Measurements from ENCODE around the gene APLP2. TPM values are rescaled to one million over a fixed set of nuclear protein-coding genes. Genes with fewer than 3 reads are reported as not detected.

Gene APLP2
- total RNA-seq, 1 experiment from 2014 or later = 317 TPM

GRCh38 chr11:130076778-130077481 lies 7.2 kb downstream of the APLP2 start:
- peaks cover 34% of the 10 kb centered on the region for H3K4me1 Mint-ChIP-seq (ENCODE audit: insufficient read depth, unreplicated experiment)
- H3K27me3 Mint-ChIP-seq (ENCODE audit: insufficient read depth, unreplicated experiment) = no peaks in the 10 kb centered on the region
- H3K9me3 Mint-ChIP-seq (ENCODE audit: unreplicated experiment) = no peaks in the 10 kb centered on the region
- TF ChIP-seq, protein P1, sequence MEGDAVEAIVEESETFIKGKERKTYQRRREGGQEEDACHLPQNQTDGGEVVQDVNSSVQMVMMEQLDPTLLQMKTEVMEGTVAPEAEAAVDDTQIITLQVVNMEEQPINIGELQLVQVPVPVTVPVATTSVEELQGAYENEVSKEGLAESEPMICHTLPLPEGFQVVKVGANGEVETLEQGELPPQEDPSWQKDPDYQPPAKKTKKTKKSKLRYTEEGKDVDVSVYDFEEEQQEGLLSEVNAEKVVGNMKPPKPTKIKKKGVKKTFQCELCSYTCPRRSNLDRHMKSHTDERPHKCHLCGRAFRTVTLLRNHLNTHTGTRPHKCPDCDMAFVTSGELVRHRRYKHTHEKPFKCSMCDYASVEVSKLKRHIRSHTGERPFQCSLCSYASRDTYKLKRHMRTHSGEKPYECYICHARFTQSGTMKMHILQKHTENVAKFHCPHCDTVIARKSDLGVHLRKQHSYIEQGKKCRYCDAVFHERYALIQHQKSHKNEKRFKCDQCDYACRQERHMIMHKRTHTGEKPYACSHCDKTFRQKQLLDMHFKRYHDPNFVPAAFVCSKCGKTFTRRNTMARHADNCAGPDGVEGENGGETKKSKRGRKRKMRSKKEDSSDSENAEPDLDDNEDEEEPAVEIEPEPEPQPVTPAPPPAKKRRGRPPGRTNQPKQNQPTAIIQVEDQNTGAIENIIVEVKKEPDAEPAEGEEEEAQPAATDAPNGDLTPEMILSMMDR (IDR thresholded peaks at IDR 0.05; ENCODE audit: unreplicated experiment) = no peak
- no peak overlapping the region for H3K4me3 Mint-ChIP-seq (ENCODE audit: unreplicated experiment)
- intact Hi-C loops (cut with micrococcal nuclease) = no loop called here
- DNase-seq (ENCODE audit: unreplicated experiment) = no peak
- CTCF ChIA-PET = interaction anchor here (0.6 to 1.0 kb wide), 5 partner anchors 11 to 292 kb away, joined by 3 to 4 read pairs (median 3); no protein-coding TSS in a partner anchor
- no TSS peak for BruUV-seq (replicated peaks)
- POLR2A ChIA-PET = interaction anchor here (0.8 to 3.8 kb wide), 7 partner anchors 9 to 74 kb away, joined by 3 to 21 read pairs (median 5); partner anchors contain the start of gene PRDM10
- H3K27ac Mint-ChIP-seq (ENCODE audit: low read depth, unreplicated experiment) = peak overlapping the region; percentile 80
- peaks cover 5% of the 10 kb centered on the region for H3K36me3 Mint-ChIP-seq (ENCODE audit: insufficient read depth, unreplicated experiment)

GRCh38 chr11:130077671-130078070 lies 8.0 kb downstream of the APLP2 start:
- no peak overlapping the region for H3K27ac Mint-ChIP-seq (ENCODE audit: low read depth, unreplicated experiment)
- ChIA-PET POLR2A (interaction anchor here (0.8 to 3.8 kb wide), 6 partner anchors 10 to 75 kb away, joined by 3 to 21 read pairs (median 8); partner anchors contain the start of gene PRDM10), CTCF (interaction anchor here (0.6 to 1.0 kb wide), 2 partner anchors 52 to 292 kb away, joined by 3 to 4 read pairs; no protein-coding TSS in a partner anchor)
- no peak overlapping the region for H3K4me3 Mint-ChIP-seq (ENCODE audit: unreplicated experiment)
- no peaks in the 10 kb centered on the region for H3K9me3 Mint-ChIP-seq (ENCODE audit: unreplicated experiment)
- no peak for DNase-seq (ENCODE audit: unreplicated experiment)
- intact Hi-C loops (cut with micrococcal nuclease) = no loop called here
- TF ChIP-seq, protein P1 (IDR thresholded peaks at IDR 0.05; ENCODE audit: unreplicated experiment) = no peak
- BruUV-seq (replicated peaks) = no TSS peak
- H3K36me3 Mint-ChIP-seq (ENCODE audit: insufficient read depth, unreplicated experiment) = peaks cover 11% of the 10 kb centered on the region
- no peaks in the 10 kb centered on the region for H3K27me3 Mint-ChIP-seq (ENCODE audit: insufficient read depth, unreplicated experiment)
- peaks cover 29% of the 10 kb centered on the region for H3K4me1 Mint-ChIP-seq (ENCODE audit: insufficient read depth, unreplicated experiment)

DNA sequence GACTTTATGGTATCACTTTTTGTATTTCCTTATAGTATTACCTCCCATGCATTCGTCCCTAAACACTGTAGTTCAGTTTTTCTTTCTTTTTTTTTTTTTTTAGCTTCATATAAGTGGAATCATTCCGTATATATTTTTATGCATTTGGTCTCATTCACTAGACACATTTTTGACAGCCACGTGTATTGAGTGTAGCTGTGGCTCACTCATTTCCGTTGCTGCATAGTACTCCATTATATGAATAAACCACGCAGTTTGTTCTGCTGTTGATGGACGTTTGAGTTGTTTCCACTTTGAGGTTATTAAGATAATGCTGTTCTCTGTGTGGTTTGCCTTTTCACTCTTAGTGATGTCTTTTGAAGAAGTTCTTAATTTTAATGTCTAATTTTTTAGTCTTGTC lies 8.4 kb downstream of the APLP2 start:
- ChIA-PET POLR2A (interaction anchor here (0.7 to 3.8 kb wide), 6 partner anchors 10 to 76 kb away, joined by 3 to 21 read pairs (median 8); partner anchors contain the start of gene PRDM10), CTCF (interaction anchor here (1.0 kb wide), 1 partner anchor 52 kb away, joined by 3 read pairs; no protein-coding TSS in a partner anchor)
- Mint-ChIP-seq H3K4me3 (ENCODE audit: unreplicated experiment) (no peak overlapping the region), H3K36me3 (ENCODE audit: insufficient read depth, unreplicated experiment) (peaks cover 12% of the 10 kb centered on the region), H3K9me3 (ENCODE audit: unreplicated experiment) (no peaks in the 10 kb centered on the region), H3K4me1 (ENCODE audit: insufficient read depth, unreplicated experiment) (peaks cover 29% of the 10 kb centered on the region), H3K27ac (ENCODE audit: low read depth, unreplicated experiment) (no peak overlapping the region), H3K27me3 (ENCODE audit: insufficient read depth, unreplicated experiment) (no peaks in the 10 kb centered on the region)
- no TSS peak for BruUV-seq (replicated peaks)
- TF ChIP-seq, protein P1 (IDR thresholded peaks at IDR 0.05; ENCODE audit: unreplicated experiment) = no peak
- intact Hi-C loops (cut with micrococcal nuclease) = no loop called here
- no peak for DNase-seq (ENCODE audit: unreplicated experiment)

GRCh38 chr11:130085671-130086290 lies 16.1 kb downstream of the APLP2 start:
- Mint-ChIP-seq H3K4me3 (ENCODE audit: unreplicated experiment) (no peak overlapping the region), H3K36me3 (ENCODE audit: insufficient read depth, unreplicated experiment) (peaks cover 7% of the 10 kb centered on the region), H3K4me1 (ENCODE audit: insufficient read depth, unreplicated experiment) (peaks cover 24% of the 10 kb centered on the region), H3K27me3 (ENCODE audit: insufficient read depth, unreplicated experiment) (no peaks in the 10 kb centered on the region), H3K9me3 (ENCODE audit: unreplicated experiment) (no peaks in the 10 kb centered on the region), H3K27ac (ENCODE audit: low read depth, unreplicated experiment) (no peak overlapping the region)
- POLR2A ChIA-PET = interaction anchor here (1.1 to 9.7 kb wide), 3 partner anchors 14 to 39 kb away, joined by 4 to 66 read pairs (median 4); partner anchors contain the start of gene APLP2
- no TSS peak for BruUV-seq (replicated peaks)
- intact Hi-C loops (cut with micrococcal nuclease) = no loop called here
- DNase-seq (ENCODE audit: unreplicated experiment) = no peak
- CTCF ChIA-PET = interaction anchor here (0.6 to 1.5 kb wide), 4 partner anchors 9 to 819 kb away, joined by 3 to 4 read pairs (median 4); no protein-coding TSS in a partner anchor
- TF ChIP-seq, protein P1 (IDR thresholded peaks at IDR 0.05; ENCODE audit: unreplicated experiment) = no peak
